ENCODE data around the gene PASK. TPM values are rescaled to one million over a fixed set of nuclear protein-coding genes. Genes with fewer than 3 reads are reported as not detected.

The PASK gene
- total and polyA plus RNA-seq, 8 donors: 0.58 to 56.7 (median 5.9) TPM

DNA sequence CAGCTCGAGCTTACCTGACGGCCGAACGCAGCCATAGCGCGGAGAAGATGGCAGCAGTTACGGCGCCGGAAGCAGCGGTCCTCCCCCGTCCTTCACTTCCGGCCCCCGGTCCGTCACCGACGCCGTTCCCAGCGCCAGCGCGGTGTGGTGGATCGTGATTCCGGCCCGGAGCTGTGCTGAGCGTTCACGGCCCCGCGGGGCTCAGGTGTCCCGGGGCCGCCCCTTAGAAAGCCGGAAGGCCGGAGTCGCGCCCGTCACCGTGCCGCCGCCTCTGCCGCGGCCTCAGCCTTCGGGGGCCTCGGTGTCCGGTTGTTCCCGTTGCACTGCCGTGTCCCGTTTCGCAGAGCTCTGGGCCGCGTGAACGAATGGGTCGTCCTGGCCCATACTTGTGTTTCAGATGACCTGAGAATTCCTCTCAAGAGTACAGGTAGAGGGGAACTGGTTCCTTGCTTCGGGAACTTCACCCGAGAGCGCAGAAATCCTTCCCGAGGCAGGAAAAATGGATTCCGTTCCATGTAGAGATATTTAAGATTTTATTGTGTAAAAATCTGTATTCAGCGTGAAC is 47.0 kb downstream of the PASK start, which contains the start of gene MTERF4:
MTERF4 (minus strand) TSS at position 49 of the 565 bp plus-strand sequence; CDS start at position 35, 14 bp downstream.
- Histone ChIP-seq H3K27ac (peak within 1 kb of the TSS; percentile 82 to 96 (median 90)), H3K36me3 (peaks cover 7 to 32% (median 25%) of the 10 kb centered on the region in 4 donors), H3K27me3 (no peaks in the 10 kb centered on the region), H3K9me3 (no peaks in the 10 kb centered on the region), H3K4me1 (peaks cover 8 to 56% (median 38%) of the 10 kb centered on the region in 4 donors), H3K4me3 (peak within 1 kb of the TSS; percentile 83 to 92 (median 87))
- DNase-seq: peak; percentile 92 to 97
- WGBS, 5 donors: 0 to 1% (median 0%) methylated on average over 10 to 56 of the region's 56 CpGs
- intact Hi-C loops (cut with DNase I; ENCODE audit: low total_unique reads): no loop called here
- peak in 1 of 4 donors; percentile 48 for TF ChIP-seq POLR2A (IDR thresholded peaks at IDR 0.05)
- TF ChIP-seq, protein P1, sequence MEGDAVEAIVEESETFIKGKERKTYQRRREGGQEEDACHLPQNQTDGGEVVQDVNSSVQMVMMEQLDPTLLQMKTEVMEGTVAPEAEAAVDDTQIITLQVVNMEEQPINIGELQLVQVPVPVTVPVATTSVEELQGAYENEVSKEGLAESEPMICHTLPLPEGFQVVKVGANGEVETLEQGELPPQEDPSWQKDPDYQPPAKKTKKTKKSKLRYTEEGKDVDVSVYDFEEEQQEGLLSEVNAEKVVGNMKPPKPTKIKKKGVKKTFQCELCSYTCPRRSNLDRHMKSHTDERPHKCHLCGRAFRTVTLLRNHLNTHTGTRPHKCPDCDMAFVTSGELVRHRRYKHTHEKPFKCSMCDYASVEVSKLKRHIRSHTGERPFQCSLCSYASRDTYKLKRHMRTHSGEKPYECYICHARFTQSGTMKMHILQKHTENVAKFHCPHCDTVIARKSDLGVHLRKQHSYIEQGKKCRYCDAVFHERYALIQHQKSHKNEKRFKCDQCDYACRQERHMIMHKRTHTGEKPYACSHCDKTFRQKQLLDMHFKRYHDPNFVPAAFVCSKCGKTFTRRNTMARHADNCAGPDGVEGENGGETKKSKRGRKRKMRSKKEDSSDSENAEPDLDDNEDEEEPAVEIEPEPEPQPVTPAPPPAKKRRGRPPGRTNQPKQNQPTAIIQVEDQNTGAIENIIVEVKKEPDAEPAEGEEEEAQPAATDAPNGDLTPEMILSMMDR (IDR thresholded peaks at IDR 0.05): no peak
- TF ChIP-seq POLR2AphosphoS5 (IDR thresholded peaks at IDR 0.05): peak; percentile 76 to 95 (median 76)
- no peak for TF ChIP-seq EP300 (IDR thresholded peaks at IDR 0.05)

GRCh38 chr2:241099246-241099645 is 50.0 kb downstream of the PASK start:
- Histone ChIP-seq H3K27me3 (no peaks in the 10 kb centered on the region), H3K4me1 (peaks cover 8 to 65% (median 39%) of the 10 kb centered on the region in 4 donors), H3K4me3 (no peak overlapping the region), H3K27ac (no peak overlapping the region), H3K9me3 (no peaks in the 10 kb centered on the region), H3K36me3 (peaks cover 21 to 63% (median 55%) of the 10 kb centered on the region in 4 donors)
- WGBS, 5 donors: 89 to 97% (median 92%) methylated on average over 5 of the region's 5 CpGs
- TF ChIP-seq EP300 (IDR thresholded peaks at IDR 0.05) (no peak), POLR2AphosphoS5 (IDR thresholded peaks at IDR 0.05) (no peak), POLR2A (IDR thresholded peaks at IDR 0.05) (no peak)
- TF ChIP-seq, protein P1 (IDR thresholded peaks at IDR 0.05): no peak
- intact Hi-C loops (cut with DNase I; ENCODE audit: low total_unique reads): no loop called here
- DNase-seq: no peak

DNA sequence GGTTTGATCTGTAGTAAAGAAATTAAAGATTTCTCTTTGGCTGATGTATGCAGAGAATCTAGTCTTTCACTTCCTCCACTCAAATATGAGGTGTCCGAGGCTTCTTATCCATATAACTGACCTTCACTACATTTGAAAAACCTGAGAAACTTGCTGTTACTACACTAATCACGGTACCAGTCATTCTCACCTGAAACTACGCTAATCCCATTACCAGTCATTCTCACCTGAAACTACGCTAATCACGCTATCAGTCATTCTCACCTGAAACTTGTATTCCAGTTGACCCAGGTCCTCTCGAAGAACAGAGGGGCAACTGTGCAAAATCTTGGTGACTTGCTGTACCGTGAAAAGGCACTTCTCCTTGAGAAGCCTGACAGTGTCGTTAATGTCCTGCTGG is 52.3 kb downstream of the PASK start:
- H3K36me3 ChIP-seq: peaks cover 28 to 85% (median 78%) of the 10 kb centered on the region in 4 donors
- H3K27ac ChIP-seq: no peak overlapping the region
- no peak for DNase-seq
- TF ChIP-seq, protein P1 (IDR thresholded peaks at IDR 0.05): no peak
- TF ChIP-seq EP300 (IDR thresholded peaks at IDR 0.05): no peak
- TF ChIP-seq POLR2A (IDR thresholded peaks at IDR 0.05): no peak
- no peak for TF ChIP-seq POLR2AphosphoS5 (IDR thresholded peaks at IDR 0.05)
- no peaks in the 10 kb centered on the region for H3K27me3 ChIP-seq
- H3K4me3 ChIP-seq: no peak overlapping the region
- H3K4me1 ChIP-seq: peaks cover 8 to 54% (median 27%) of the 10 kb centered on the region in 4 donors
- intact Hi-C loops (cut with DNase I; ENCODE audit: low total_unique reads): no loop called here
- H3K9me3 ChIP-seq: no peaks in the 10 kb centered on the region
- 82 to 90% (median 88%) methylated on average over 8 of the region's 8 CpGs for WGBS, 5 donors

GRCh38 chr2:241095594-241096290 is 53.5 kb downstream of the PASK start:
- Histone ChIP-seq H3K27ac (no peak overlapping the region), H3K9me3 (no peaks in the 10 kb centered on the region), H3K4me1 (peaks cover under 1 to 46% (median 17%) of the 10 kb centered on the region in 4 donors), H3K36me3 (peaks cover 28 to 98% (median 90%) of the 10 kb centered on the region in 4 donors), H3K27me3 (no peaks in the 10 kb centered on the region), H3K4me3 (no peak overlapping the region)
- no peak for TF ChIP-seq EP300 (IDR thresholded peaks at IDR 0.05)
- no peak for TF ChIP-seq POLR2A (IDR thresholded peaks at IDR 0.05)
- no peak for TF ChIP-seq POLR2AphosphoS5 (IDR thresholded peaks at IDR 0.05)
- TF ChIP-seq, protein P1 (IDR thresholded peaks at IDR 0.05): no peak
- DNase-seq: no peak
- 83 to 89% (median 86%) methylated on average over 14 of the region's 14 CpGs for WGBS, 5 donors
- intact Hi-C loops (cut with DNase I; ENCODE audit: low total_unique reads): no loop called here
